Measurements from ENCODE around the gene HSD17B13. TPM values are rescaled to one million over a fixed set of nuclear protein-coding genes. Genes with fewer than 3 reads are reported as not detected.
A peak's percentile ranks its signal among the peaks of the same experiment; 100 is the strongest.

Gene HSD17B13
- total RNA-seq, 1 donor from 2014 or later = 77.7 TPM

DNA sequence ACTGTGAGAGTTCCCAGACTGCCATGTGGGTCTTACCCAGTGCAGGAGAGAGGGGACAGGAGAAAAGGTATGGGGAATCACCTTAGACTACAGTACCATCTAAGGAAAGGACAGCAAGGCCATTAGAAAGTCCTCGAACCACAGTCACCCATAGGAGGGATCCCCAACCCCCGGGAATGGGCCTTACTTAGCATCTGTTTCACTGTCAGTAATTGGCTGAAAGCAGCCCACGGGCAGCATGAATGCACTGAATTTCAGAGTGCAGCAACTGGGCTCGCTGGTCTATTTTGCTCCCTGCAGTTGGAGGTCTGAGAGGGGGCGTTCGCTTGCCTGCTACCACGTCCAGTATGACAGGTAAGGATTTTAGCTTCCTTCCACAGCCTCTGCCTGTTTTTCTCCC, 51.9 kb downstream of the HSD17B13 start:
- DNase-seq (ENCODE audit: low spot score) (no peak), ATAC-seq (no peak)

DNA sequence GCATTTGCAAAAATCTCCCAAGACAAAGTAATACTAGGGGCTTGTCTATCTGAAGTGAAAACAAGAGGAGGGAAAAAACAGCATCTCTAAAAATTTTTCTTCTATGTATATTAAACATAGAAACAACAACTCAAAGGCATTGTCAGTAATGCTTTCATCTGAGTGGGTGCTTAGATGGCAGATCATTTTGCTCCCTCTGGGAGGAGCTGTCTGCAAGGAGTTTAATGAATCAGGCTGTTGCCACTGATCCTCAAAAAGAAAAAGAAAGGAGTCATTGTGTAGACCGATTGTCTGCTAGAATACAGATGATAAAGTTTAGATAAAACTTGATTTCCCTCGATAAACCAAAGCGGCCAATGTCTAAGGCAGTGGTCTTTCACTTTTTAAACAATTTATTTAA, 52.5 kb downstream of the HSD17B13 start:
- ATAC-seq = peak; percentile 97
- no peak for DNase-seq (ENCODE audit: low spot score)

DNA sequence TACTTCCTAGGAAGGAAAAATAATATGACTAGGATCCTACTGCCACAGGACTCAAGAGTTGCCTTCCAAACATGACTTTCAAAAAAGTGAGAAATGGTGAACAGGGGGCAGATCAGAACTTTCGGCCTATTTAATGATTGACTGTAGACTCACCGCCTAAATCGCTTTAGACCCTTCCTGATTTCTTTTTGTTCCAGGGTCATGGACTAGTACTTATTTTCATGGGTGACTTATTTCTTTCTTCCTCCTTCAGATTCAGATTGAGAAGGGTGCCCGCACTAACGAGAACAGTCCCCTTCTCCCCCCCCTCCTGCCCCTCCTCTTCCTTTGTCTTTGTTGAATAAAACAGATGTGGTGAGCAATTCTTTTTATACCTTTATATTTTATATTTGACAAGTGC, 54.3 kb downstream of the HSD17B13 start:
- DNase-seq (ENCODE audit: low spot score) (no peak), ATAC-seq (no peak)

DNA sequence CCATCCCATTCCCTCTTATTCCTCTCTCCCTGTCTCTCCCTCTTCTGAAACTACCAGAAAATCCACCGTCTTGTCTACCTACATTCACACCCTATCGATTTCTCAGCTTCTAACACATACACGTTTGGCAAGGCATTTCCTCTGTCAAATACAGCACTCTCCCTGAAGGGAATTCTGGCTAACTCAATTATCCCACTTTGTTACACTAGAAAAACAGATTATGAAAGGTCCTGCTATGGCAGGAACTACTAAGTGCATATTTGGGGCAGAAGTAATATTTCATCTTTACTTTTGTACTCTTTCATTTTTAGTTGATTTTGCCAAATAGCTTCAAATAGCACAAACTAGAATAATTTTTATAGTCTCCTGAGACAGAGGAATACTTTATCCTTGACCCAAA, 55.7 kb downstream of the HSD17B13 start:
- DNase-seq (ENCODE audit: low spot score) (no peak), ATAC-seq (no peak)

DNA sequence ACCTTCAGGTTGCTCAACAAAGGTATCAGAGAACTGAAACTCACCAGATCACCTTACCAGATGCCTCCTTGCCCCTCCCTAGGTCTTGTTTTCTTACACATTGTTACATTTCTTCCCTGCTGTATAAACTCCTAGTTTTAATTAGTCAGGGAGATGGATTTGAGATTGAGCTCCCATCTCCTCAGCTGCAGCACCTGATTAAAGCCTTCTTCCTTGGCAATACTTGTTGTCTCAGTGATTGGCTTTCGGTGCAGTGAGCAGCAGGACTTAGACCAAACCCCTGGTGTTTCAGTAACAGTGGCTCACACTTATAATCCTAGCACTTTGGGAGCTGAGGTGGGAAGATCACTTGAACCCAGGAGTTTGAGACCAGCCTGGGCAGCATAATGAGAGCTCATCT, 59.8 kb downstream of the HSD17B13 start:
- ATAC-seq = no peak
- DNase-seq (ENCODE audit: low spot score) = no peak

DNA sequence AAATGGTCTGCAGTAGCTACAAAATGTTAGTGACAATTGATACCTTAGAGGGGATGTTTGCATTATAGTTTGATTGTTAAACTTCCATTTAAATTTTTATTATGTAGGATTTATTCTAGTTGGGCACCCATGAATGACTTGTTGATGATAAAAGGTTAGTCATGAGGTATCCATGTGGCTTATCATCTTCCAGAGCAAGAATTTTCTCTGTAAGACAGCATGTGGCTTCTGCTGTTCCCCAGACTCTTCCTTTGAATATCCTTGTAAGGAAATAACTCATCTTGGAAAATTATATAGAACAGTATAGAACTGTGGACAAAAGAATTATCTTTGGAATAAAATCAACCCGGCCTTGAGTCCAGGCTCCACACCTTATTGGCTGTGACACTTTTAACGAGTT, 62.2 kb downstream of the HSD17B13 start:
- ATAC-seq (no peak), DNase-seq (ENCODE audit: low spot score) (no peak)

DNA sequence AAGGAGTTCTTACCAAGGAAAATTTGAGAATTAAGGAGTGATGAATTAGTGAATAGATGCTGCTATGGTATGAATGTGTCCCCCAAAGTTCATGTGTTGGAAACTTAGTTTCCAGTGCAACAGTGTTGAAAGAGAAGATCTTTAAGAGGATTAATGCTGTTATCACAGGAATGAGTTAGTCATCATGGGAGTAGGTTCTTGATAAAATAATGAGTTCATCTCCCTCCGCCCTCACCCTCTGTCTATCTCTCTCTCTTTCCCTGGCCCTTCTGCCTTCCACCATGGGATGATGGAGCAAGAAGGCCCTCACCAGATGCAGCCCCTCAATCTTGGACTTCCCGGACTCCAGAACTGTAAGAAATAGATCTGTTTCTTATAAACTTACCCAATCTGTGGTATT, 64.0 kb downstream of the HSD17B13 start:
- DNase-seq (ENCODE audit: low spot score) (no peak), ATAC-seq (no peak)

DNA sequence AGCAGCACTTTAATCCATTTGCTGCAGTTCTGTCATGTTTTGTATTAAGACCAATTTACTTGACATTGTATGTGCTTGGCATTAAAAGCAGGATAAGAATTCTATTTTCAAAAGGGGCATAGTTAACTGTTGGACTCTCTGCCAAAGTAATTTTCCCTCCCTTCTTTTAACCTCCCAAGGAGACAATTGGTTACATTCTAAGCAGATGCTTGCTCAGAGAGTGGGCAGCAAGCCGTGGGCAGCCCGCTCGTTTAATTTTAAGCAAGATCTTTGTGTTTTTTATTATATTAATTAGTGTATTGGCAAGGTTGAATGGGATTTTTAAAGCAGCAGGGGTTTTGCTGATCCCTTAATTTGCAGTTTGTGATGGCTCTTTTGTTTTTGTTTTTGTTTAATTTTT, 65.2 kb downstream of the HSD17B13 start:
- DNase-seq (ENCODE audit: low spot score) (no peak), ATAC-seq (no peak)

DNA sequence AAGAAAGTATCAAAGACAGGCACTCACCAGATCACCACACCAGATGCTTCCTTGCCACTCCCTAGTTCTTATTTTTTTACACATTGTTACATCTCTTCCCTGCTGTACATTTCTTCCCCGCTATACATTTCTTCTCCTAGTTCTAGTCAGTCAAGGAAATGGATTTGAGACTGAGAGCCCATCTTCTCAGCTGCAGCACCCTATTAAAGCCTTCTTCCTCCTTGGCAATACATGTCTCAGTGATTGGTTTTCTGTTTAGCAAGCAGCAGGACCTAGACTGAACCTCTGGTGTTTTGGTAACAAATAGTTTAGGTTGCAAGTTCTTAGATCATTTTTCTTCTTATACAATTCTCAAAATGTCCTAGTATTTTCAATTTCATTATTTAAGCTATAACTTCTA, 66.9 kb downstream of the HSD17B13 start:
- no peak for ATAC-seq
- no peak for DNase-seq (ENCODE audit: low spot score)

Other genes with a start within 250 kb of the HSD17B13 start
- 8.4 TPM for gene KLHL8, start 102.3 kb downstream of the HSD17B13 start, total RNA-seq
- gene HSD17B11, start 68.3 kb upstream of the HSD17B13 start, total RNA-seq = 135 TPM
- 21.4 TPM for gene NUDT9, start 99.7 kb upstream of the HSD17B13 start, total RNA-seq
- 5.1 TPM for gene SPARCL1, start 206.5 kb upstream of the HSD17B13 start, total RNA-seq